SKM-1 (cell line): ENCODE measurements around the gene RNF133.
"Not testable (repeated sequence)": the region's sequence is repeated elsewhere in the genome, so short reads cannot be mapped to it uniquely, and the experiment has no call there.

Experiments
- DNase-seq: peaks from one replicate; lab custom pipeline; 2025; ENCODE audit not compliant: unreplicated experiment; lab: John Stamatoyannopoulos, UW

The RNF133 gene

DNA sequence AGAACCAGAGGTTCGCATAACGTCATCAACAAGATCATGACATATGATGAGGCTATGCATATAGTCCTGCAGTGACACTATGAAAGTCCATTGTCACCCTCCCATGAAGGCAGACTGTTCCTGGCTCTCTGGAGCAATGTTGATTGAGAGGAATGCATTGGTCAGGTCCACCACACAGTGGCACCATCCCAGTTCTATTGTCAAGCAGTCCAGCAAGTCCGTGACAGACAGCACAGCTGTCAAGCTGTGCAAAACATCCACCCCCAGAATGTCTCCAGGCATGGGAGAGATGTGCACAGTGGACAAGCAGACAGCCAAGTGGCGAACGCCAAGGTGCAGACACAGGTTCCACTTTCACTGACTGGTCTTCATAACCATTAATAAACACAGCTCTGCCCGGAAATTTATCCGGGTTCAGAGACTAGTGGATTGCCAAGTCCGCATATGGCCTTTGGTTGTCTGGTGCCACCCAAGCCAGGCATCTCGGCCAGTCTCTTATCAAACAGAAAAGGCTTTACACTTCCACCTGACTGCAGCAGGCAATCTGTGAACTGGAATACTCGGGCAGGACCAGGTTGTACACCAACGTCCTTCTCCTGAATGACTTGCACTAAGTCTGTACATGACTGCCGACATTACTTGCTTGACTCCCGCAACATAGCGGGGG lies 7.2 kb downstream of the RNF133 start:
- no peak for DNase-seq

DNA sequence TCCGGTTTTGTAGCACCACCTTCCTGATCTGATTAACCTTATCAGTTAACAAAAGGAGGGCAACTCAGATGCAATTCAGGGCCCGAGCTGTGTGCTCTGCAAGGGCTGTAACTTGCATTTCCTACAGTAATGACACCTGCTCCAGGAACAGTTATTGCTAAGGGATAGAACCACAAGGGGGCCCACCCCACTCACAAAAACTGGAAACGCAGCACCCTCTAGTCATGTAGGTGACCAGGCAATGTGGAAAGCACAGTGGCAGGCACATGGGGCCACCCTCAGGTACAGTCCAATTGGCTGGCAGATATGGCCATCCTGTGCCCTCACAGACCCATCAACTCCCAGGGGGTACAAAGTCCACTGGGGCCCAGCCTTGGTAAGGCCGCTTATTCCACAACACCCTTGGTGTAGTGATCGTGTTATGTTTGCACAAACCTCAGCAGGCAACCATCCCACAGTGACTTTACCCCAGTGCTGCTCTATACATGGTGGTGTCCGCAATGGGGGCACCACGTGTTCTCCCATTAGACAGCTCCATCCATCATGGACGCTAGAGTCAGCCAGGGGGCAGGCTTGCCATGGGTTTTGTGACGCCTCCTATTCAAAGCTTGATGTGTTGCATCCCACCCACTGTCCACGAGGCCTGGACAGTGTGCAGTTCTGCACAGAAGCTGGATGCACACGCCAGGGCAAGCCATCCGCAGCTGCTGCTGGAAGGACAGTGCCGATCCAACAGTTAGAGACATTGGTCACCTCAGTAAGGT lies 9.4 kb downstream of the RNF133 start:
- DNase-seq = no peak

DNA sequence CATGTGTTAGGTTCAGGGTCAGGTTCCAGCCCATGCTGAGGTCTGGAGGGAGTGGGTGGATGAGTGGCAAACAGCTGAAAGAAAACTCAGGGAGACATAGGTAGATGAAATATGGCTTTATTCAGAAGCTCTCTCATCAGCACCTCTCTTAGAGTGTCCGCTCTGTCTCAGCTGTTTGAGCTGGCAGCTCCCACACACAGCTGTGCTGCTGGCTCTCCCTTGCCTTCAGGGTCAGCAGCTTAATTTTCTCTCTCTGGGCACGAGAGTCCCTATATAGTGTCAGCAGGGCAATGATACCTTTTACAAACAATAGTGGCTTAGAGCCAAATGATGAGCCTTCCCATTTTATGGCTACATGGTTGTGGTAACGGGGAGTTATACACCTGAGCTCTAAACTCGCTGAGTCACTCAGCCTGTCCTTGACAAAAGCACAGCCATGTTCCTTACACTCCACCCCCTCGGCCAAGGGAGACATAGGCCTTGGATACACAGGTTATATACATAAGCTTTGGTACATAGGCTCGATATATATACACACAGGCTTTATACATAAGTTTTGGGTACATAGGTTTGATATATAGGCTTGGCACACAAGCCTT lies 10.4 kb downstream of the RNF133 start:
- no peak for DNase-seq

DNA sequence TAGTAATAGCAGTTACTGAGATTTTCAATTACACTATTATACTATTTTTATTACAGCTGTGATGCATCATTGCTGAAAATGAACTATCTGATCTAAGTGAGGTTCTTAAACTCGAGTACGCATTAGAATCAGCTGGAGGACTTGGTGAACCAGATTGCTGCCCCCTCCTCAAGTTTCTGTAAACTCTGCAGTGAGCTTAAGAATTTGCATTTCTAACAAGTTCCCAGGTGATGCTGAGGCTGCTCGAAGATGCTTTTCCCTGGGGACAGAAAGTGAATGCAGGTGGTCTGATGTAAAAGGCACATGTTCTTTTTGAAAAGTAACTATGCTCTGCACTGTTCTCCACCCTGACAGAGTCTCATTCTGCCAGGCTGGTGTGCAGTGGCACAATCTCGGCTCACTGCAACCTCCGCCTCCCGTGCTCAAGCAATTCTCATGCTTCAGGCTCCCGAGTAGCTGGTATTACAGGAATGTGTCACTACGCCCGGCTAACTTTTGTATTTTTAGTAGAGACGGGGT lies 12.5 kb downstream of the RNF133 start:
- DNase-seq = no peak

DNA sequence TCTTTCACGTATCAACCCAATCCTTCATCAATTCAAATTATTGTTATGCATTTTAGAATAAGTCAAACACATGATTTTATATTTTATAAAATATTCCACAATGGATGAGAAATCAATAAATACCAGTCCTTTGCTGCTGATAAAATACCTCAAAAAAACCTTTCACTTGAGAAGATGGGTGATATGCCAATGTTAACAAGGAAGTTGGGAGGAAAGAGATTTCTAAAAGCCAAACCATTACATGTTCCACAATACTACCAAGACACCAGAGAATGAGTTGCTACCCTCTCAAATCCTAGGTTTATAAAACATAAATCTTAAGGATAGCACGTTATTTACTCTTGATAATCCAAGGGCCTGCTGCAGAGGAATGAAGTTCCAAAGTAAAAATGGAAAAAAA lies 14.4 kb downstream of the RNF133 start:
- DNase-seq = no peak

DNA sequence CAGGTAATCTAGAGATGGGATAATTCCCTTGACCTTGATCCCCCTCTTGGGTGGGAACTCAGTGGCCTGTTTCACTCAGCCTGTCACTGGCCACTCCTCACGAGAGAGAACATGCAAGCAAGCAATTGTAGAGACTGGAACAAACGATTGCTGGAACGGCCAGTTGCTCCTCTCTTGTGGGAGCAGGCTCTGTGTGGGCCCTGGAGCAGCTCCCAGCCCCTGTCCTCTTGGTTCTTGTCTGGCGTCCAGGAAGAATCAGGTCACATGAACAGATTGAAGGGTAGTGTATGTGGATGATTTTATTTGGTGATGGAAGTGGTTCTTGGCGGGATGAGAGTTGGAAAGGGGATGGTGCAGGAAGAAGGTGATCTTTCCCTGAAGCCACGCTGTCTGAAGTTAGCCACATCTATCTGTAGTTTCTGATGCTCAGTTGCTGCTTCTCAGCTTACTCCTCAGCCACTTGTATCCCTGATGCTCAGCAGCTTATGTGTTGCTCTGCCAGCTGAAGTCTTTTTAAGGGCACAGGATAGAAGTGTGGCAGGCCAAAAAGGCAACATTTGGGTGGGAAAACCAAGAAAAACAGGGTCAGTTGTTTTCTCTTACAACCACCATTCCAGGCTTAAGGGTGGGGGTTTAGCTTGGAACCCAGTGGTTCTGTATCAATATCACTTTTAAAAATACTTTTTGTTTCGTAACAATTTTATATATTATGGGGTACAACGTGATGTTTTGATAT lies 15.9 kb downstream of the RNF133 start:
- no peak for DNase-seq

DNA sequence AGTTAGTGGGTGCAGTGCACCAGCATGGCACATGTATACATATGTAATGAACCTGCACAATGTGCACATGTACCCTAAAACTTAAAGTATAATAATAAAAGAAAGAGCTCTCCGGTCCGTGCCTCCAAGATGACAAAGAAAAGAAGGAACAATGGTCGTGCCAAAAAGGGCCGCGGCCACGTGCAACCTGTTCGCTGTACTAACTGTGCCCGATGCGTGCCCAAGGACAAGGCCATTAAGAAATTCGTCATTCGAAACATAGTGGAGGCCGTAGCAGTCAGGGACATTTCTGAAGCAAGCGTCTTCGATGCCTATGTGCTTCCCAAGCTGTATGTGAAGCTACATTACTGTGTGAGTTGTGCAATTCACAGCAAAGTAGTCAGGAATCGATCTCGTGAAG lies 17.7 kb downstream of the RNF133 start:
- DNase-seq = not testable (repeated sequence)

DNA sequence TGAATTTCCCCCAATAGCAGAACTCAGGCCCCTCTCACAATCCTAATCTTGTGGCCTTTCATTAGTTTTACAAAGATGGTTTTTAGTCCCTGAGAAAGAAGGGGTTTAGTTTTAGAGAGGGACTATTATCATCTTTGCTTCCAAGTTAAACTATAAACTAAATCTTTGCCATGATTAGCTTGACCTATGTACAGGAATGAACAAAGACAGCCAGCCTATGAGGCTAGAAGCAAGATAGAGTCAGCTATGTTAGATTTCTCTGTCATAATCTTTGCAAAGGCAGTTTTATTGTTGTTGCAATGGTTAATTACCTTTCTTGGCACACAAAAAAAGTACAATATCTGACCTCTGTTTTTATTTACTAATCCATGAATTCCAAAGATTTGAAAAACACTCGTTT lies 19.1 kb downstream of the RNF133 start:
- DNase-seq = no peak

DNA sequence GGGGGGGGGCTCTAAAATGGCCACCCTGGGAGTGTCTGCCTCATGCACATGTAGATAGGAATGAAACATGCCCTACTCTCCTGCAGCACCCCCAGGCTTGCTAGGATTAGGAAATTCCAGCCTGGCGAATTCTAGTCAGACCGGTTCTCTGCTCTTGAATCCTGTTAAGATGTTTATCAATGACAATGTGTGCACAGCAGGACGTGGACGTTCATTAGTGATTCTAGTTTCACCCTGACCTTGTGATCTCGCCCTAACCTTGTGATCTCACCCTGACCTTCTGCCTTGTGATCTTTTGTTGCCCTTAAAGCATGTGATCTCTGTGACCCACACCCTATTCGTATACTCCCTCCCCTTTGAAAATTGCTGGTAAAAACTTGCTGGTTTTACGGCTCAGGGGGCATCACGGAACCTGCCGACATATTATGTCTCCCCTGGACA lies 19.6 kb downstream of the RNF133 start:
- not testable (repeated sequence) for DNase-seq

DNA sequence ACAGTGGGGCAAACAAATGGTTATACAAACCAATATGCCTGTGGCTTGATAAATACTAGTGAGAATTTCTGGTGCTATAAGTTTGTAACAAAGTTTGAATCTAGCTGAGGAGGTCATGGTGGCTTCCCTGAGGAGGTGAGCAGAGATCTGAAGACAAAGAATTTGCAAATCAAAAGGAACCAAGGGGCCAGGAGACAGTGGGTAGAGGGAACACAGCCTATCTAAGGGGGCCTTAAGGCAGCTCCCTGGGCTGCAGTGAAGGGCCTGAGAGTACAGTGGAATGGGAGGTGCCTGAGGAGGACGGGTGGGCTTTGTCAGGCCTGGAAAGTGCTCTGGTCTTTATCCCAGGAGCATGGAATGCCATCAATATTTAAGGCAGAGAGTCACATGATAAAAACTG lies 21.8 kb downstream of the RNF133 start:
- DNase-seq = no peak

DNA sequence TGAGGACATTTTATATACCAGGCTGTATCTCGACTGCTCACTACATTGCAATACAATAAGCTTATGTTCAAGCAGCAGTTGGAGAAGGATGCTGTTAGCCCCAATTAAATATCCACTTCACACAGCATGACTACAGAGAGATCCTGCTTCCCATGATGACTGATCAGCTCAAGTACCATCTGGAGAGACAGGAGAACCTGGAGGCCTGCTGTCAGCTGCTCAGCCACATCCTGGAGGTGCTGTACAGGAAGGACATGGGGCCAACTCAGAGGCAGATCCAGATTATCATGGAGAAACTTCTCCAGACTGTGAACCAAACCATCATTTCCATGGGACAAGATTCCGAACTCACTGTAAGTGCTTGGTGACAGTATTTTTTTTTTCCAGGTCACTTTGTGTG lies 22.5 kb downstream of the RNF133 start:
- no peak for DNase-seq

DNA sequence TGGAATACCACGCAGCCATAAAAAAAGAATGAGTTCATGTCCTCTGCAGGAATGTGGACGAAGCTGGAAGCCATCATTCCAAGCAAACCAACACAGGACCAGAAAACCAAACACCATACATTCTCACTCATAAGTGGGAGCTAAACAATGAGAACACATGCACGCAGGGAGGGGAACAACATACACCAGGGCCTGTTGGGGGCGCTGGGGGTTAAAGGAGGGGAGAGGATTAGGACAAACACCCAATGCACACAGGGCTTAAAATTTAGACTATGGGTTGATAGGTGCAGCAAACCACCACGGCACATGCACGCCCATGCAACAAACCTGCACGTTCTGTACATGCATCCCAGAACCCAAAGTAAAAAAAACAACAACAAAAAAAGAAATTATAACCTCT lies 23.3 kb downstream of the RNF133 start:
- DNase-seq = no peak

DNA sequence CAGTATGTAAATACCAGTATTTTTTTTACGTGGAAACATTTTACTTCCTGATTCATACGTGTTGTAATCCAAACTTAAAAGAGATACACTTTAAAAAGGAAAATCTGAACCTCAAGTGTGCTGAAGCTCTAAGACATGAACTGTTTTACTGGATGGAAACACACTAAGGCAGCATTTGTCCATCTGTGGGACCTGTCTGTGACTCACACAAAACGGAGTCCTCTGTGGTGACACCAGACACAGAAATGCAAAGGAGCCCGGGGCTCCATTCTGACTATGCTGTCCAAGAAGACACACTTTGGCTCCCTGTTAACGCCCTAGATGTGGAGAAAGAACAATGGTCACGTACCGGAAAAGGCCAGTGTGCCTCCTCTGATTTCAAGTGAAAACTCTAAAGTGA lies 23.9 kb downstream of the RNF133 start:
- no peak for DNase-seq

DNA sequence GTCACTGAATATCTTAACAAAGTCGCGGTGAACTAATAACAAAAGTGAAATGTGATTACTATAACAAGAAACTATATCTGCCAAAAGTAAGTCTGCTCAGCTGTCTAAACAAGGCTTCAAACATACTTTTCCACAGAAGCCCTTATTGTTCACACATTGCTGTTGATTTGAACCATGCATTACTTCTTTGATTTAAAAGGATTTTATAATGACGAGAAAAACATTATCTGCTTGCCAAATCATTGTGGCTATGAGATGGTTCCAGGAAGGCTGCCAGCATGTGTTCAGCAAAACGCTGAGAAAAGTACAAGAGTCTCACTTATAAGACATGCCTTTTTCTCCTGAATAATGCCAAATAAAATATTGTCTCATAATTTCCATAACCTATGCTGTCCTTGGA lies 24.4 kb downstream of the RNF133 start:
- DNase-seq = no peak

DNA sequence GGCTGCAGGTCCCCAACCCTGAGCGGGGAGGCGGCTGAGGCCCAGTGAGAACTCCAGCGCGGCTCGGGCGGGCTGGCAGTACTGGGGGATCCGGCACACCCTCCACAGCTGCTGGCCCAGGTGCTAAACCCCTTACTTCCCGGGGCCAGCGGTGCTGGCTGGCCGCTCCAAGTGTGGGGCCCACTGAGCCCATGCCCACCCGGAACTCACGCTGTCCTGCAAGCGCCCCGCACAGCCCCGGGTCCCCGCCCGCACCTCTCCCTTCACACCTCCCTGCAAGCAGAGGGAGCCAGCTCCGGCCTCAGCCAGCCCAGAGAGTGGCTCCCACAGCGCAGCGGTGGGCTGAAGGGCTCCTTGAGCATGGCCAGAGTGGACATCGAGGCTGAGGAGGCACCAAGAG lies 25.0 kb downstream of the RNF133 start:
- DNase-seq = no peak

DNA sequence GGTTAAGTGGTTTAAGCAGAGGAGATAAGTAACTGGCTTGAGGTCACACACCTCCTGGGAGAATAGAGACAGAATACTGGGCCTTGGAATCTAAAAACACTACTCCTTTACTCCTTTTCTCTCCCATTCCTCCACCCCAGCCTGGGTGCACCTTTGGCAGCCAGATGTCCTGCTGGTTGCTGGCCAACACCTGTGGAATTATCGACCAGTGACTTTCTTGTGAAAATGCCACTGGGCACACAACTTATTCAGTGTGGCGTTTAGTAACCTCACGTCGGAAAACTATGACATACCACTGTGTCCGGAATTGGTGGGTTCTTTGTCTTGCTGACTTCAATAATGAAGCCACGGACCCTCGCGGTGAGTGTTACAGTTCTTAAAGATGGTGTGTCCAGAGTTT lies 26.4 kb downstream of the RNF133 start:
- no peak for DNase-seq

DNA sequence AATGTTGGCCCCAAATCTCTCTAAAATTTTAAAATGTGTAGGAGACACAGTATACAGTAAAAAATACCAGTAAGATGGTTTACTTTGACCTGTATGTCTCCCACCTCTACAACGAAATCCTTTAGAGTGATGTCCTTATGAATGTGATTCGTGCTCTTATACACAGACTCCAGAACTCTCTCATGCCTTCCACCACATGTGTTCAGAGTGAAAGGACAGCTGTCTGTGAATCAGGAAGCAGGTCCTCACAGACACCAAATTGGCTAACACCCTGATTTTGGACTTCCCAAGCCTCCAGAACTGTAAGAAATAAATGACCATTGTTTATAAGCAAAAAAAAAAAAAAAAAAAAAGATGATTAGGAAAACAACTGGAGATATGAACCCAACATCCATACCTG lies 35.2 kb downstream of the RNF133 start:
- no peak for DNase-seq

DNA sequence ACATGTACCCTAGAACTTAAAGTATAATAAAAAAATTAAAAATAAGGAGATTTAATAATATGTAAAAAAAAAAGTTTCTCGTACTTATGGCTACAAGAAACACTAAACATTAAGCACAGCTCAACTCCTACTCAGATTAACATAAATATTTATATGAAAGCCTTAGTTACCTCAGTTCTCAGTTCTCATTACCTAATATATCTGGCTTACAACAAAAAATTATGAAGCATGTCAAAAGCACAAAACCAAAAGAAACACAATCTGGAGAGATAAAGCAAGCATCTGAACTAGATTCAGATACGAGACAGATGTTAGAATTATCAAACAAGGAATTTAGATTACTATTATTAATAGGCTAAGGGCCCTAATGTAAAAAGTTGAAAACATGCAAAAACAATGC lies 40.1 kb downstream of the RNF133 start:
- no peak for DNase-seq

DNA sequence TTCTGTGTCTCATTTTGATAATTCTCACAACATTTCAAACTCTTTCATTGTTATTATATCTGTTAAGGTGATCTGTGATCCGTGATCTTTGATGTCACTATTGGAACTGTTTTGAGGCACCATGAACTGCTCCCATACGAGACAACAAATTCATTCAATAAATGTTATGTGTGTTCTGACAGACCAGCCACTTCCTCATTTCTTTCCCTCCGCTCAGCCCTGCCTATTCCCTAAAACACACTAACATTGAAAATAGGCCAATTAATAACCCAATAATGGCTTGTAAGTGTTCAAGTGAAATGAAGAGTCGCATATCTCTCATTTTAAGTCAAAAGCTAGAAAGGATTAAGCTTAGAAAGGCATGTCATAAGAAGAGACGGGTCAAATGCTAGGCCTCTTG lies 45.2 kb downstream of the RNF133 start:
- no peak for DNase-seq

DNA sequence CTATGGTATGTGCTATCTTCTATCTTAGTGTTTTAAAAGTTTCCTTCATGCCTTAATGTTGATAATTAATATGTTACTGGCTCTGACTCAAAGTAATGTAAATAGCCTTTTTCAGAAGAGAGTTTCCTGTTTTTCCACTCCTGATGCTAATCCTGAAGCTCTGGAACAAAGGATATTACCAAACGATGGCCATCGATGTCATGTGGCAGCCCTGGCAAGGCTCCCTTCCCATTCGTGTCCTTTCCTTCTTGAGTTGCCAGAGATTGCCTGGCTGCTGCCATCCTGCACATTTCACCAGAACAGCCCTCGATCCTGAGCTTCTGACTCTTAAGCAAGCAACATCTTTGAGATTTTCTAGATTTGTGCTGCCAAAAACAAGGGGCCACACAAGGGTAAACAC lies 46.0 kb downstream of the RNF133 start:
- no peak for DNase-seq

DNA sequence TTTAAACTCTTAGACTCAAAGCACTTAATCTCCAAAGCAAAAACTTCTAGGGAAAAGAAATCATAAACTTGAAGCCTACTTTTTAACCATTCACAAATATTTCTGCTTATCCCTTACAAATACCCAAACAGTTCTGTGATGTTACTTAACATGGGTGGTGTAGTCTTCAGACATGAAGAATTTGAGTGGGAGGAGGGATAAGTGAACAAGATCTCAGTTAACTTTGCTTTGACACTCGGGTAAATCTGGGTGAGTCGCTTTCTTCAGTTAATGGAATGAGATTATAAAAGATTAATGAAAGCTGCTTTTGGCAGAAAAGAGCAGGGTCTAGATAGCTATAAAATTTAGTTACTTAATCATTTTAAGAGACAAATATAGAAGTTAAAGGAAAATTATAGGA lies 47.5 kb downstream of the RNF133 start:
- DNase-seq = no peak
